ENCODE data around the gene RALGAPA2.
A peak's percentile ranks its signal among the peaks of the same experiment; 100 is the strongest.

Gene RALGAPA2

GRCh38 chr20:20687319-20687718 is 25.1 kb downstream of the RALGAPA2 start:
- no peak for DNase-seq (ENCODE audit: extremely low spot score, insufficient read length, low read depth)
- no peak for FAIRE-seq

GRCh38 chr20:20685635-20686034 is 26.8 kb downstream of the RALGAPA2 start:
- no peak for DNase-seq (ENCODE audit: extremely low spot score, insufficient read length, low read depth)
- no peak for FAIRE-seq

GRCh38 chr20:20683481-20684321 is 28.7 kb downstream of the RALGAPA2 start:
- DNase-seq (ENCODE audit: extremely low spot score, insufficient read length, low read depth): no peak

GRCh38 chr20:20683020-20683419 is 29.4 kb downstream of the RALGAPA2 start:
- DNase-seq (ENCODE audit: extremely low spot score, insufficient read length, low read depth) (no peak), FAIRE-seq (no peak)

More at GRCh38 chr20:20683481-20684321, 28.7 kb downstream of the RALGAPA2 start:
- FAIRE-seq: no peak

- DNase-seq (ENCODE audit: extremely low spot score, insufficient read length, low read depth): no peak
- peak; percentile 21 for FAIRE-seq
Measured at GRCh38 chr20:20680991-20681508, 31.4 kb downstream of the RALGAPA2 start.

- no peak for DNase-seq (ENCODE audit: extremely low spot score, insufficient read length, low read depth)
- FAIRE-seq: no peak
Measured at GRCh38 chr20:20679316-20679715, 33.1 kb downstream of the RALGAPA2 start.

GRCh38 chr20:20677186-20677585 is 35.3 kb downstream of the RALGAPA2 start:
- DNase-seq (ENCODE audit: extremely low spot score, insufficient read length, low read depth) (no peak), FAIRE-seq (no peak)

- DNase-seq (ENCODE audit: extremely low spot score, insufficient read length, low read depth) (peak; percentile 60), FAIRE-seq (peak; percentile 97)
Measured at GRCh38 chr20:20668639-20669038, 43.8 kb downstream of the RALGAPA2 start.

- FAIRE-seq: no peak
- DNase-seq (ENCODE audit: extremely low spot score, insufficient read length, low read depth): no peak
Measured at GRCh38 chr20:20666359-20666758, 46.1 kb downstream of the RALGAPA2 start.

GRCh38 chr20:20665606-20666332 is 46.7 kb downstream of the RALGAPA2 start:
- FAIRE-seq (no peak), DNase-seq (ENCODE audit: extremely low spot score, insufficient read length, low read depth) (no peak)

- peak; percentile 64 for FAIRE-seq
Measured at GRCh38 chr20:20664795-20665589, 47.5 kb downstream of the RALGAPA2 start.

GRCh38 chr20:20663841-20664240 is 48.6 kb downstream of the RALGAPA2 start:
- FAIRE-seq: no peak

More at GRCh38 chr20:20664795-20665589, 47.5 kb downstream of the RALGAPA2 start:
- DNase-seq (ENCODE audit: extremely low spot score, insufficient read length, low read depth): no peak

GRCh38 chr20:20658871-20659431 is 53.5 kb downstream of the RALGAPA2 start:
- FAIRE-seq (no peak), DNase-seq (ENCODE audit: extremely low spot score, insufficient read length, low read depth) (no peak)

More at GRCh38 chr20:20663841-20664240, 48.6 kb downstream of the RALGAPA2 start:
- no peak for DNase-seq (ENCODE audit: extremely low spot score, insufficient read length, low read depth)

- DNase-seq (ENCODE audit: extremely low spot score, insufficient read length, low read depth) (no peak), FAIRE-seq (no peak)
Measured at GRCh38 chr20:20658123-20658522, 54.3 kb downstream of the RALGAPA2 start.

- DNase-seq (ENCODE audit: extremely low spot score, insufficient read length, low read depth) (no peak), FAIRE-seq (no peak)
Measured at GRCh38 chr20:20657092-20657491, 55.4 kb downstream of the RALGAPA2 start.

- no peak for DNase-seq (ENCODE audit: extremely low spot score, insufficient read length, low read depth)
- no peak for FAIRE-seq
Measured at GRCh38 chr20:20655883-20656282, 56.6 kb downstream of the RALGAPA2 start.

GRCh38 chr20:20649945-20650344 is 62.5 kb downstream of the RALGAPA2 start:
- no peak for DNase-seq (ENCODE audit: extremely low spot score, insufficient read length, low read depth)

GRCh38 chr20:20643927-20644326 is 68.5 kb downstream of the RALGAPA2 start:
- no peak for DNase-seq (ENCODE audit: extremely low spot score, insufficient read length, low read depth)
- FAIRE-seq: no peak

More at GRCh38 chr20:20649945-20650344, 62.5 kb downstream of the RALGAPA2 start:
- FAIRE-seq: no peak

- no peak for DNase-seq (ENCODE audit: extremely low spot score, insufficient read length, low read depth)
- FAIRE-seq: no peak
Measured at GRCh38 chr20:20641783-20642182, 70.7 kb downstream of the RALGAPA2 start.

GRCh38 chr20:20638878-20639277 is 73.6 kb downstream of the RALGAPA2 start:
- no peak for DNase-seq (ENCODE audit: extremely low spot score, insufficient read length, low read depth)
- FAIRE-seq: no peak

All from GM18507 (cell line).